Hepatocyte (in vitro differentiated cells): Measurements from ENCODE around the gene SUGCT.

Source experiments
- EZH2 ChIP-seq: fragments of 200-600 bp; sonication (generic); IDR thresholded peaks from 2 replicates; pipeline ENCODE4 v1.6.1; 2016; ENCODE audit warnings: antibody characterized with exemption, mild to moderate bottlenecking, borderline replicate concordance
- EZH2phosphoT487 ChIP-seq: fragments of 200-600 bp; sonication (generic); IDR thresholded peaks from one replicate; pipeline ENCODE4 v1.6.1; 2018; ENCODE audit warnings: antibody characterized with exemption, mild to moderate bottlenecking, low read depth, moderate library complexity; ENCODE audit not compliant: unreplicated experiment, severe bottlenecking
- TF ChIP-seq, protein P1 (sequence below): fragments of 200-600 bp; sonication (generic); IDR thresholded peaks from 2 replicates; pipeline ENCODE4 v1.5.1; 2016; ENCODE audit warnings: antibody characterized with exemption, mild to moderate bottlenecking; ENCODE audit not compliant: poor library complexity

DNA sequence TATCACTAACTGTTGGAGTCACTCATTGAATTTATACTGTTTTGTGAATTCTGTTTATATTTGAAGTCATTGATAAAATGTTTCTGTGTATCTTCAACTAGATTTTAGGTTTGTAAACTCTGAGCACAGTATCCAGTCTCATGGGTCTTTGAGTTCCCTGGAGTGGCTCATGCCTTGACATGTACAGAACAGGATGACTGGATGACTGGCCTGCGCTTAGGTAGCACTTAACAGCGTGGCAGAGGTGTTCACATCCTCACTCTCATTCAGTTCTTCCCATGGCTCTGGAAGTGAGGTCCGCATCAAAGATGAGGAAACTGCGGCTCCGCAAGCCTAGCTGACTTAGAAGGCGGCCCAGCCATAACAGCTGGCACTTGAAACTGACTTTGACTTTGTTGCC lies 576.9 kb downstream of the SUGCT start:
- TF ChIP-seq, protein P1, sequence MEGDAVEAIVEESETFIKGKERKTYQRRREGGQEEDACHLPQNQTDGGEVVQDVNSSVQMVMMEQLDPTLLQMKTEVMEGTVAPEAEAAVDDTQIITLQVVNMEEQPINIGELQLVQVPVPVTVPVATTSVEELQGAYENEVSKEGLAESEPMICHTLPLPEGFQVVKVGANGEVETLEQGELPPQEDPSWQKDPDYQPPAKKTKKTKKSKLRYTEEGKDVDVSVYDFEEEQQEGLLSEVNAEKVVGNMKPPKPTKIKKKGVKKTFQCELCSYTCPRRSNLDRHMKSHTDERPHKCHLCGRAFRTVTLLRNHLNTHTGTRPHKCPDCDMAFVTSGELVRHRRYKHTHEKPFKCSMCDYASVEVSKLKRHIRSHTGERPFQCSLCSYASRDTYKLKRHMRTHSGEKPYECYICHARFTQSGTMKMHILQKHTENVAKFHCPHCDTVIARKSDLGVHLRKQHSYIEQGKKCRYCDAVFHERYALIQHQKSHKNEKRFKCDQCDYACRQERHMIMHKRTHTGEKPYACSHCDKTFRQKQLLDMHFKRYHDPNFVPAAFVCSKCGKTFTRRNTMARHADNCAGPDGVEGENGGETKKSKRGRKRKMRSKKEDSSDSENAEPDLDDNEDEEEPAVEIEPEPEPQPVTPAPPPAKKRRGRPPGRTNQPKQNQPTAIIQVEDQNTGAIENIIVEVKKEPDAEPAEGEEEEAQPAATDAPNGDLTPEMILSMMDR, result no peak
- TF ChIP-seq EZH2phosphoT487 (no peak), EZH2 (no peak)
